Tibial nerve (tissue), 4 donors: ENCODE results near the gene XPO4. TPM values are rescaled to one million over a fixed set of nuclear protein-coding genes. Genes with fewer than 3 reads are reported as not detected.

ENCODE experiments used
- DNase-seq, 2 donors: peaks; one replicate each; pipeline ENCODE4 v3.0.0-alpha.2; 2019; ENCODE audit warnings: low spot score in 2 of 2
- H3K27ac ChIP-seq, 4 donors: fragments of 200-600 bp; sonication (generic) in 3 of 4; one replicate each; pipeline ENCODE4 v1.5.1; 2017 to 2019; ENCODE audit warnings: mild to moderate bottlenecking in 1 of 4
- H3K27me3 ChIP-seq, 2 donors: fragments of 200-600 bp; sonication (generic) in 1 of 2; one replicate each; pipeline versions ENCODE4 v1.5.1 to v1.6.0; 2017 to 2019
- H3K36me3 ChIP-seq, 3 donors: fragments of 200-600 bp; sonication (generic); one replicate each; pipeline ENCODE4 v1.5.1; 2018 to 2019
- H3K4me1 ChIP-seq, 4 donors: fragments of 200-600 bp; sonication (generic) in 3 of 4; one replicate each; pipeline ENCODE4 v1.5.1; 2017 to 2019
- H3K4me3 ChIP-seq, 4 donors: fragments of 200-600 bp; sonication (generic) in 3 of 4; one replicate each; pipeline ENCODE4 v1.5.1; 2017 to 2019; ENCODE audit warnings: mild to moderate bottlenecking in 1 of 4, moderate library complexity in 1 of 4
- H3K9me3 ChIP-seq, 4 donors: fragments of 200-600 bp; sonication (generic) in 3 of 4; one replicate each; pipeline ENCODE4 v1.5.1; 2017 to 2019
- EP300 ChIP-seq, 2 donors: sonication (generic); formaldehyde crosslinking; IDR thresholded peaks; one replicate each; pipeline ENCODE4 v1.6.1; 2017; ENCODE audit warnings: antibody characterized with exemption in 2 of 2, mild to moderate bottlenecking in 1 of 2
- POLR2A ChIP-seq, 2 donors: fragments of 450-650 bp; IDR thresholded peaks; one replicate each; pipeline ENCODE4 v1.6.1; 2017; ENCODE audit warnings: antibody characterized with exemption in 2 of 2, mild to moderate bottlenecking in 2 of 2, moderate library complexity in 2 of 2
- WGBS, 2 donors: methylation state at CpG; one replicate each; pipeline ENCODE4 v1.1.5; 2018; 5-methylcytosine and 5-hydroxymethylcytosine counted together
- total RNA-seq, 4 donors: library from RNA; depleted of rRNA; stranded (reverse); fragments of >200 nt; gene quantifications; one replicate each; pipeline ENCODE4 v1.1.0, GENCODE V29; 2016
- TF ChIP-seq, protein P1 (sequence below), 5 experiments: fragments of 200-600 bp in 3 of 5; fragments of 450-650 bp in 2 of 5; sonication (generic) in 3 of 5; IDR thresholded peaks; one replicate each; pipeline ENCODE4 v1.5.1; 2016 to 2019; ENCODE audit warnings: antibody characterized with exemption in 5 of 5, mild to moderate bottlenecking in 3 of 5, moderate library complexity in 2 of 5

The XPO4 gene
- total RNA-seq, 4 donors from 2014 or later: 15.3 to 28.8 (median 19.4) TPM

DNA sequence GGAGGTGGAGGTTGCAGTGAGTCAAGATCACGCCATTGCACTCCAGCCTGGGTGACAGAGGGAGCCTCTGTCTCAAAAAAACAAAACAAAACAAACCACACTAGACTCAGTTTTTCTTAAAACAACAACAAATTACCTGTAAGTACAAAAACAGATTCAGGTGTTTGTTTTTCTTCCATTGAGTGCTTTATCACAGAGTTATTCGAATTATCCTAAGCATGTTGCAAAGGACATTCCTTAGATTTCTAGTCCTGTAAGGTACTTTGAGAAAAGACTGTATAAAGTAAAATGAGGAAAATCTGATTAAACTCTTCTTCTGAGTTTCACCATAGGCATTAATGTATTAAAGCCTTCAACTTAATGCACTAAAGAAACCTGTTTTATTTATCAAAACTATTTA lies 126.6 kb downstream of the XPO4 start:
- Histone ChIP-seq H3K9me3 (no peaks in the 10 kb centered on the region), H3K4me1 (peaks cover 0 to 21% (median 4%) of the 10 kb centered on the region in 4 donors), H3K4me3 (no peak overlapping the region), H3K27ac (no peak overlapping the region), H3K27me3 (no peaks in the 10 kb centered on the region), H3K36me3 (peaks cover 0 to 4% (median 0%) of the 10 kb centered on the region in 3 donors)
- no peak for DNase-seq
- no peak for TF ChIP-seq EP300 (IDR thresholded peaks at IDR 0.05)
- TF ChIP-seq, protein P1, sequence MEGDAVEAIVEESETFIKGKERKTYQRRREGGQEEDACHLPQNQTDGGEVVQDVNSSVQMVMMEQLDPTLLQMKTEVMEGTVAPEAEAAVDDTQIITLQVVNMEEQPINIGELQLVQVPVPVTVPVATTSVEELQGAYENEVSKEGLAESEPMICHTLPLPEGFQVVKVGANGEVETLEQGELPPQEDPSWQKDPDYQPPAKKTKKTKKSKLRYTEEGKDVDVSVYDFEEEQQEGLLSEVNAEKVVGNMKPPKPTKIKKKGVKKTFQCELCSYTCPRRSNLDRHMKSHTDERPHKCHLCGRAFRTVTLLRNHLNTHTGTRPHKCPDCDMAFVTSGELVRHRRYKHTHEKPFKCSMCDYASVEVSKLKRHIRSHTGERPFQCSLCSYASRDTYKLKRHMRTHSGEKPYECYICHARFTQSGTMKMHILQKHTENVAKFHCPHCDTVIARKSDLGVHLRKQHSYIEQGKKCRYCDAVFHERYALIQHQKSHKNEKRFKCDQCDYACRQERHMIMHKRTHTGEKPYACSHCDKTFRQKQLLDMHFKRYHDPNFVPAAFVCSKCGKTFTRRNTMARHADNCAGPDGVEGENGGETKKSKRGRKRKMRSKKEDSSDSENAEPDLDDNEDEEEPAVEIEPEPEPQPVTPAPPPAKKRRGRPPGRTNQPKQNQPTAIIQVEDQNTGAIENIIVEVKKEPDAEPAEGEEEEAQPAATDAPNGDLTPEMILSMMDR (IDR thresholded peaks at IDR 0.05): no peak
- TF ChIP-seq POLR2A (IDR thresholded peaks at IDR 0.05): no peak
- 98 to 99% methylated on average over 2 of the region's 2 CpGs for WGBS, 2 donors

DNA sequence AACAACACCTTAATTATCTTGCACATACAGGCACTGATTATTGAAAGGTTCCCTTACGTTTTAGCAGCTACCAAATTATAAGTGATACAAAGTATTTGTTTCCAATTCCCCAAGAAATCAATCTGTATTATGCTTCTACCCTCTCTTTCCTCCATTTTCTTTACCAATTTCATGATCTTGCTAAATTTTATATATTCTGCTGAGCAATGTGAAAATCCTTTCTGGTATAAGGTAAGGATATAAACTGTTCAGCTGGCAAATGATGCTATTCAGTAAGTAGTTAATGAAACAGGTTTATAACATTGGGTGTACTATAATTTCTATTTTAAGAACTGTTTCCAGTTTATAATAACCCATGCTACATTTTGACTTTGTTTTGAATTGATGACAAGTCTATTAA lies 127.8 kb downstream of the XPO4 start:
- TF ChIP-seq, protein P1 (IDR thresholded peaks at IDR 0.05): no peak
- TF ChIP-seq EP300 (IDR thresholded peaks at IDR 0.05) (no peak), POLR2A (IDR thresholded peaks at IDR 0.05) (no peak)
- H3K27me3 ChIP-seq: no peaks in the 10 kb centered on the region
- 76 to 82% methylated on average over 1 of the region's 1 CpG for WGBS, 2 donors
- peaks cover 0 to 14% (median 0%) of the 10 kb centered on the region in 3 donors for H3K36me3 ChIP-seq
- H3K9me3 ChIP-seq: peaks cover 0 to 5% (median 0%) of the 10 kb centered on the region in 4 donors
- H3K4me3 ChIP-seq: no peak overlapping the region
- H3K27ac ChIP-seq: peak overlapping the region in 1 of 4 donors; percentile 92
- no peak for DNase-seq
- peaks cover 0 to 21% (median 4%) of the 10 kb centered on the region in 4 donors for H3K4me1 ChIP-seq

DNA sequence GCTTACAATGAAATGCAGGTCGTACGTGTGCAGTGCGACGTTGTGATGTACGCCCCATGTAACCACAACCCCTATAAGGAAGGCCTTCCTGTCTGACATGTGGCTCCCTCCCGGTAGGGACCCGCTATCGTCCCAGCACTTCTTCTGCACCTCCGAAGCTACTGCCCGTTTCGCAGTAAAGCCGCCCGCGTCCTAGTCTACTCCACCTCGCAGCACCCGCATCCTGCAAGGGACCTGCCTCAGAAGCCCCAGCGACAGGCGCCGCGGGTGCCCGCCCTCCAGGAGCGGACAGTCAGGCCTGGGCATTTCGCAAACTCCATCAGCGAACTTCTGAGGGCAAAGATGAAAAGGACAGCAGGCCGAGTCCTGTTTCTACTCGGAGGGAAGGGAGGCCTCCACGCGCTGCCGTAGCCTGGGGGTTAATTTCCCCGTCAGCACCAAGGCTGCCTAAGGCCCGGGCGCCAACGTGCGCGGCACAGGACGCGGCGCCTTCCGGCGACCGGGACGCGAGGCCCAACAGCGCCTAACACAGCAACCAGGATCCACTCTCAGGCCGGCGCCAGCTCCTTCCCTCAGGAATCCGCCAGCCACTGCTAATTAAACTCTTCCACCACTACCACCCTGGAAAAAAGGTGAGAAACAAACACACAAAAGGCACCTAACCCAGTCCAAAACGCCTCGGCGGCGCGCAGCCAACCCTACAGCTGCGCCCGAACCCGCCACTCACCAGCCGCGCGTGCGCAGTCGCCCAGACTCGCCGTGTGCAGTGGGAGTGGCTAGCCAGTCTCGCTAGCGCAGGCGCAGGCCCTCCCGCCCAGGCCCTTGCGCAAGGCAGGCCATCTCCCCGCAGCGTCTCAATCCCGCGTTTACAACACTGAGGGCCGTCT lies 129.1 kb downstream of the XPO4 start, which contains the start of gene EEF1AKMT1:
Gene EEF1AKMT1, minus strand, starts transcription at position 768 of the 887 bp plus-strand sequence. CDS start 16,363 bp downstream, outside the sequence.
- peaks cover 0 to 27% (median 0%) of the 10 kb centered on the region in 3 donors for H3K36me3 ChIP-seq
- peak; percentile 68 to 97 for TF ChIP-seq EP300 (IDR thresholded peaks at IDR 0.05)
- TF ChIP-seq, protein P1 (IDR thresholded peaks at IDR 0.05): peak in 1 of 5 experiments; percentile 30
- peak; percentile 72 to 83 for TF ChIP-seq POLR2A (IDR thresholded peaks at IDR 0.05)
- H3K9me3 ChIP-seq: peaks cover 0 to 18% (median 0%) of the 10 kb centered on the region in 4 donors
- H3K27me3 ChIP-seq: no peaks in the 10 kb centered on the region
- H3K4me3 ChIP-seq: peak within 1 kb of the TSS; percentile 69 to 81 (median 74)
- DNase-seq: peak; percentile 87 to 88
- H3K4me1 ChIP-seq: peaks cover 0 to 21% (median 4%) of the 10 kb centered on the region in 4 donors
- WGBS, 2 donors: 0 to 1% methylated on average over 44 to 62 of the region's 72 CpGs
- H3K27ac ChIP-seq: peak within 1 kb of the TSS; percentile 86 to 93 (median 92)

DNA sequence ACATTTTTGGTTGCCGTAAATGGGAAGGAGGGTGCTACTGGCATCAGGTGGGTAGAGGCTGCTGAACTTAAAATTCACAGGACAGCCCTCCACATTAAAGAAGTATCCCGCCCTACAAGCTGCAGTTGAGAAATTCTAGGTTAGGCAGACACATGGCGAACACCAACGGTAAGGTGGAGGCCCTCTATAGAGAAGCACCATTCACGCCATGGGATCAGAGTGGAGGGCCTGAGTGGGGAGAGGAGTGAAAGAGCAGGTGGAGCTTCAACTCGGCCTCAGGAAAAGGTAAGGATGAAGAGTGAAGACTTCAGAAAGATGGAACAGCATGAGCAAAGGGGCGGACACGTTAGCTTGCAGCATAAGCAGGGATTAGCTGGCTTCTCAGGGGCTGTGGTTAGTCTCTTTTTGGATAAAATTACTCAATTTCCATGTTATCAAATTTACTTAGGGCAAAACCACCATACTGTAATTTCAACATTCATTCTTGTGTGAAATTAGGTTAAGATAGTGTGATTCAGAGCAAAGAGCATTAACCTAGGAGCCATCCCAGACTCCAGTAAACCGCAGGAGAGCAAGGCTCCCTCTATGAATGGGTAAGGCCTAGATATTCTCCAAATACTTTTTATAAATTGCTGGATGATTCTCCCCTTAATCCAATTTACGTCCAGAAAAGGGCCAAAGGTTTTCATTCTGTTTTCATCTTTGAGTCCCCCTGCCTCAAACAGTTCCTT lies 130.0 kb downstream of the XPO4 start:
- Histone ChIP-seq H3K9me3 (peaks cover 0 to 27% (median 4%) of the 10 kb centered on the region in 4 donors), H3K4me3 (peak overlapping the region; percentile 69 to 81 (median 74)), H3K4me1 (peaks cover 0 to 21% (median 4%) of the 10 kb centered on the region in 4 donors), H3K27me3 (no peaks in the 10 kb centered on the region), H3K27ac (peak overlapping the region in 3 of 4 donors; percentile 92 to 93 (median 93)), H3K36me3 (peaks cover 0 to 36% (median 0%) of the 10 kb centered on the region in 3 donors)
- no peak for DNase-seq
- 85% methylated on average over 10 of the region's 10 CpGs for WGBS, 2 donors
- no peak for TF ChIP-seq EP300 (IDR thresholded peaks at IDR 0.05)
- TF ChIP-seq, protein P1 (IDR thresholded peaks at IDR 0.05): no peak
- TF ChIP-seq POLR2A (IDR thresholded peaks at IDR 0.05): no peak
